Measurements from ENCODE around the gene TDRKH.
"Not testable (repeated sequence)": the region's sequence is repeated elsewhere in the genome, so short reads cannot be mapped to it uniquely, and the experiment has no call there.

TDRKH gene

DNA sequence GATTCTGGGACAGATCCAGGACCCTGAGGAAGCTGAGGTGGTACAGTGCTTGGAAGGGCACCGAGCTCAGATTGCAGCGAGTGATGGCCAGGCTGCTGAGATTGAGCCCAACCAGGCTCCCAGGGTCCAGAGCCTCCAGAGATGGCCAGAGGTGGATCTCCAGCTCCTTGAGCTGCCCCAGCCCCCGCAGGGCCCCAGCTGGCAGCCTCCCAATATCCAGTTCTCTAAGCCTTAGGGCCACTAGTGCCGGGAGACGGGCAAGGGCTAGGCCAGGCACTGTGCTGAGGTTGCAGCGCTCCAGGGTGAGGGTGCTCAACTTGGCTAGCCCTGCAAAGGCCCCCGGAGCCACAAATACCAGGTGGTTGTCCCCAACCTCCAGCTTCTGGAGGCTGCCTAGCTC is 11.5 kb upstream of the TDRKH start:
- no peak for DNase-seq (ENCODE audit: low spot score)

- DNase-seq (ENCODE audit: low spot score) = no peak
These were observed 11.1 kb upstream of the TDRKH start for GRCh38 chr1:151801310-151801820.

DNA sequence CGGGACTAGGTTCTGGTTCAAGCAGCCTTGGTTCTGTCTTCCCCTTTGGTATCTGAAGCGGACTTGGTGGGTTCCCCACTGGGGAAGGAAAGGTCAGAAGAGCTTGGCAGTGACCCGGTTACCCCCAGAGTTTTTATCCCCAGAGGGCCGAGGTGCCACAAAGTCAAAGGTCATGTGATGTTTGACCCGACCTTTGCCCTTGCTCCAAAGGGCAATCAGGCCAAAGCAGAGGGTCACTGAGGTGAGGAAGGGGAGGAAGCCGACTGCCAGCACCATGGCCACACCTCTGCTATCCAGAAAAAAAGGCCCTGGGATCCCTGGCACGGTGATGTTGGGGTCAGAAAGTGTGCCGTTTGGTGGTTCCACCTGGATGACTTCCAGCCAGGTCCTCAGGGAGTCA is 10.5 kb upstream of the TDRKH start:
- DNase-seq (ENCODE audit: low spot score) = no peak

DNA sequence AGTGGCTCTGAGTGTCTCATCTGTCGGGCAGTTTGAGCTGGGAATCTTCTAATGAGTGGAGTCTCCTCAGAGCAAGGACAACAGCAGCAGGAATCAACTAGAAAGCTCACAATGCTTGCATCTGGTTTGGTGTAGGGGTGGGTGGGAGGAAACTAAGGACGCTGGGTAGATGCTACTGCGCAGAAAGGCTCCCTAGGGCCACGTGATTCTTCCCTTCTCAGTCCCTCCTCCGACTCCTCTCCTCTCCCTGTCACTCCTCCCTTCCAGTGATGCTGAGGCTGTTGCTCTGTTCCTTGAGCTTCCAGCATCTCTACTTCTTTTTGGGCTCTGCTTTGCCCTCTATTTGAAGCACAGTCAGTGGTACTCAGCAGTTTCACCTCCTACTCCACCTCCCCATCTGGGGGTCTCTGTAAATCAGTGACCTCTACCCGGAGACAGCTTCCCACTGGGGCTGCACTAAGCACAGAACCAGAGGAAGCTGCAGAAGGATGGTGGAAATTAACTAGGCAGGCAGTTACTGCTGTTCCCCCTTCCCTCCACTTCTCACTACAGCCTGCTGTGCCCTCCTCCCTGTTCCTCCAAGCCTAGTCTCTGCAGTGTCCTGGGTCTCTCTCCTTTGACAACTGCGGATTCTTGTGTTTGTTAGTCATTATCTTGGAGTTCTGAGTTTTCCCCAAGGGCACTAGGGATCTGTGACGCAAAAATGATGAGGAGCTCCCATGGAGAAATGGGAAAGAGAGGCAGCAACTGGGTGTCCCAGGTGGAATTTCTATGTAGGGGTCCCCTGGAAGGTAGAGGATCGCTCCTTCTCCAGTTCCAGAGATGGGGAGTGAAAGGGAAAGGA is 9.1 kb upstream of the TDRKH start:
- DNase-seq (ENCODE audit: low spot score) = no peak

GRCh38 chr1:151798571-151798970 is 8.3 kb upstream of the TDRKH start:
- no peak for DNase-seq (ENCODE audit: low spot score)

DNA sequence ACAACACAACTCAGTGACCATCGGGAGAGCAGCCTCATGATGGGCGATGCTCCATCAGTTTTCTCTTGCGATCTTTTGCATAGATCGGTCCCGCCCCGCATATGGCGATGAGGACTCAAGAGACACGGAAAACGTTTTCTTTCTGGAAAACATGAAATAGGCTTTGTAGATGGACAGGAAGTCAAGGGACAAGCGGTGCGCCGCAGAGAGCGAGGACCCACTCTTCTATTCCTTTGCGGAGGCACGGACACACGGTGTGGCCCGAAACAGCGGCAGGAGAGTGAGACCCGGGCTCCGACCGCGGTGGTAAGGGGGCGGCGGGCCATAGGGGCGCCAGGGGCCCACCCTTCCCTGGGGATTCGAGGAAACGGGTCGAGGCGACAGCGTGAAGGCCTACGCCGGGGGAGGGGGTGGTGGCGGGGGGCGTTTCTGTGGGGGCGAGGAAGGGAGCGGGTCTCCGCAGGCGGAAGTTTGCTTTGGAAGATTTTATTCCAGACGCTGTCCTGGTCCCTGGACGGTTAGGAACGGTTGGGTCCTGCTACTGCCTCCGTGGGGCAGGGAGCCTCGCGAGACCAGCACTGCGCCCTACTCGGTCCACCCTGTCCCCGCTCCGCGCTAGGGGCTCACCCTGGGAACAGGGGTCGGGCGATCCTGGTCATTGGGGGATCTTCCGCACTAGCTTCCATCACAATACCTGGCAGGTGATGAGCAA is 796 bp upstream of the TDRKH start:
- DNase-seq (ENCODE audit: low spot score) = no peak

- DNase-seq (ENCODE audit: low spot score) = no peak
These were observed 2.6 kb downstream of the TDRKH start for GRCh38 chr1:151787689-151788088.

GRCh38 chr1:151783796-151784195 is 6.5 kb downstream of the TDRKH start:
- DNase-seq (ENCODE audit: low spot score) = no peak

GRCh38 chr1:151782741-151783140 is 7.6 kb downstream of the TDRKH start:
- DNase-seq (ENCODE audit: low spot score) = no peak

- DNase-seq (ENCODE audit: low spot score) = not testable (repeated sequence)
These were observed 8.3 kb downstream of the TDRKH start for GRCh38 chr1:151782026-151782425.

DNA sequence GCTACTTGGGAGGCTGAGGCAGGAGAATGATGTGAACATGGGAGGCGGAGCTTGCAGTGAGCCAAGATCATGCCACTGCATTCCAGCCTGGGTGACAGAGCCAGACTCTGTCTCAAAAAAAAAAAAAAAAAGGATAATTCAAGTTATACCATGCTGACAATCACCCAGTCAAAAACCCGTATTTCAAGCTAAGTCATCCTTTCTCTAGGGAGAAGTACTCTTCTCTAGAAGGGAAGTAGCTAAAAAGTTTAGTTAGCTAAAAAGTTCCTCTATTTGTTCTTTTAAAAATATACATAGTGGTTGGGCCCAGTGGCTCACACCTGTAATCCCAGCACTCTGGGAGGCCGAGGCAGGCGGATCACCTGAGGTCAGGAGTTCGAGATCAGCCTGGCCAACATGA is 9.6 kb downstream of the TDRKH start:
- DNase-seq (ENCODE audit: low spot score) = not testable (repeated sequence)

DNA sequence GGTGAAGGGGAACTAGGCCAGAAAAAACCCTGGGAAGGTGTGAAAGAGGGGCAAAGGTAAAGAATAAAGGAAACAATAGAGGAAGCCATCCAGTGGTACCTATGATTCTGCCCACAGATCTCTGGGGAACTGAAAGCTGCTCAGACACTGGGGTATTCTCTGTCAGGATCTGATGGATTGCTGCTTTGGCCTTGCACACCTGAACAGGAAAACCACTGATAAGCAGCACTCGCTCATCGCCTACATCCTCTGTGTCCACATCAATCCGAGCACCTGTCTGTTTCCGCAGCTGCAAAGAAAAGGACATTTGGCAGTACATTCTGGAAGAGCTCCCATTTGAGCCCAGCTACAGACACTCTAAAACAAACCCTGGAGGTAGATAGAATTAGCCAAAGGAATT is 10.4 kb downstream of the TDRKH start:
- DNase-seq (ENCODE audit: low spot score) = no peak

DNA sequence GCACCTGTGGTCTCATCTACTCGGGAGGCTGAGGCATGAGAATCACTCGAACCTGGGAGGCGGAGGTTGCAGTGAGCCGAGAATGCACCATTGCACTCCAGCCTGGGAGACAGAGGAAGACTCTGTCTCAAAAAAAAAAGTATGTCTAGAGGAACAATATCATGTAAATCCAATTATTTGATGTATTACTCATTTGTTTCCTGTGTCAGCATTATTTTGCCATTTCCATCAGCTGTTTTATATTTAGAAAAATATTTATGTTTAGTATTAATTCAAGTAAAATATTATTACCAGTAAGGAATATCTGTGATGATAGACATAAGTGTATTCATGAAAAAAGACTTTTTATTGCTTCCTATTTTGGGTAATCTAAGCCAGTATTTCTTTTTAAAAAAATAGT is 13.0 kb downstream of the TDRKH start:
- no peak for DNase-seq (ENCODE audit: low spot score)

DNA sequence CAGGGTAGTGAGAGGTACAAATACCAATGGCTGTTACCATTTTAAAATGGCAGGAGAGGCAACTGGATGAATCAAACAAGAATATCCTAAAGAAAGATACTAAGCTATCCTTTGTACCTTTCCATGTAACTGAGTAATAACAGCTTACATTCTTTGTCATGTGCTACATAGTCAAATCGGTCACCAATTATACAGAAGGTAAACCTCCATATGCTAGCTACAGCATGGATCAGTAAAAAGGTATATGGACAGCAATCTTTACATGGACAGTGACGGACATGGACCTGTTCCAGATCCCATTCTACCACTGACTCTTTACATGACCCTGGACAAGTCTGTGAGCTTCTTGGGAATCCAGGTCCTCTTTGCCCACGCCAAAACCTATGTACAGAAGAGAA is 13.6 kb downstream of the TDRKH start:
- no peak for DNase-seq (ENCODE audit: low spot score)

- DNase-seq (ENCODE audit: low spot score) = no peak
These were observed 14.2 kb downstream of the TDRKH start for GRCh38 chr1:151775894-151776664.

DNA sequence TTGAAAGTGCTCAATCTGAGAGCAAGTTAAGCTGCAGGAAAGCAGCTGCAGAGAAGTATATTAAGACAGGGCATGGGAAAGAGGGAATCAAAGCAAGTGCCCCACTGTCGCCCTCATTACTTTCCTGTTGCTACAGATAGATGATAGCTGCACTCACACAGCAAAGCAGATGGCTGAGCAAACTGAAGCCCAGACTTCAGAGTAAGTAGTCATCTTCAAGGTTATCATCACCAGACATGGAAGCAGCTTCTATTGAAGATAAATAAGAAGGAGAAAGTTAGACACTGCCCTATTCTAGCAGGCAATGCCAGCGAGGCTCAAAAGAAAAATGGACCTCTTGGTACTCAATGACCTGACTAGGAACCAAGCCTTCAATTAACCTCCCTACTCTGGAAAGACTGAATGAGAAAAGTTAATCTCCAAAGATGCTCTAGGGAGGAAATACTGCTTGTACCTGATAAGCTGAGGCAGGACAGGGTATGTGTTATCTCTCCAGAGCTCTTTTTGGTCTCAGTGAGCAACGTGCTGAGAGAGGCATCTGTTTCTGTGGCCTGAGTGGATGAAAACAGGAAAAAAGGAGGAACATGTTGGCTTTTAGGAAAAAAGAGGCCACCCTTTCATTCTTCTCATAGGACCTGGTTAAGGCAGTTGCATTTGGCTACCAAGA is 15.9 kb downstream of the TDRKH start:
- DNase-seq (ENCODE audit: low spot score) = no peak

- no peak for DNase-seq (ENCODE audit: low spot score)
These were observed 16.6 kb downstream of the TDRKH start for GRCh38 chr1:151773702-151774101.

- DNase-seq (ENCODE audit: low spot score) = not testable (repeated sequence)
These were observed 21.0 kb downstream of the TDRKH start for GRCh38 chr1:151769270-151769669.

GRCh38 chr1:151768351-151769066 is 21.8 kb downstream of the TDRKH start:
- not testable (repeated sequence) for DNase-seq (ENCODE audit: low spot score)

GRCh38 chr1:151763990-151764389 is 26.3 kb downstream of the TDRKH start:
- no peak for DNase-seq (ENCODE audit: low spot score)

Measured in CD4-positive, alpha-beta T cell treated with Interleukin-2 at 100 ng/mL for 4 hours (primary cell).